T-helper 9 cell (primary cell): Measurements from ENCODE around the gene GJD3.

Experiments
- DNase-seq: peaks from one replicate; pipeline ENCODE4 v3.0.0-alpha.2; 2020

GJD3 gene

GRCh38 chr17:40351359-40352236, 12.9 kb downstream of the GJD3 start:
- no peak for DNase-seq

GRCh38 chr17:40350689-40351358, 13.7 kb downstream of the GJD3 start:
- DNase-seq: no peak

- no peak for DNase-seq
Measured at GRCh38 chr17:40349895-40350688, 14.4 kb downstream of the GJD3 start.

- DNase-seq: no peak
Measured at GRCh38 chr17:40349477-40349894, 15.1 kb downstream of the GJD3 start.

- DNase-seq: no peak
Measured at GRCh38 chr17:40348562-40349476, 15.7 kb downstream of the GJD3 start.

- DNase-seq: no peak
Measured at GRCh38 chr17:40348136-40348504, 16.4 kb downstream of the GJD3 start.

- no peak for DNase-seq
Measured at GRCh38 chr17:40347319-40348135, 17.0 kb downstream of the GJD3 start.

GRCh38 chr17:40346765-40347158, 17.8 kb downstream of the GJD3 start:
- DNase-seq: peak; percentile 32

GRCh38 chr17:40345994-40346764, 18.4 kb downstream of the GJD3 start:
- DNase-seq: no peak

- DNase-seq: peak; percentile 31
Measured at GRCh38 chr17:40345161-40345993, 19.2 kb downstream of the GJD3 start.

- no peak for DNase-seq
Measured at GRCh38 chr17:40344421-40345160, 19.9 kb downstream of the GJD3 start.

- DNase-seq: no peak
Measured at GRCh38 chr17:40343219-40344119, 21.1 kb downstream of the GJD3 start.

- DNase-seq: no peak
Measured at GRCh38 chr17:40342504-40343218, 21.9 kb downstream of the GJD3 start.

- peak; percentile 37 for DNase-seq
Measured at GRCh38 chr17:40341808-40342503, 22.6 kb downstream of the GJD3 start.

- DNase-seq: peak; percentile 82
Measured at GRCh38 chr17:40340880-40341807, 23.4 kb downstream of the GJD3 start.
